ENCODE data around the gene FGD5. TPM values are rescaled to one million over a fixed set of nuclear protein-coding genes. Genes with fewer than 3 reads are reported as not detected.

Gene FGD5
- total RNA-seq, 1 experiment from 2014 or later = not detected

- peaks cover 59% of the 10 kb centered on the region for H3K27me3 ChIP-seq (replicated peaks; ENCODE audit: insufficient read depth, low read depth, low read length, poor library complexity)
- TF ChIP-seq EZH2 (IDR thresholded peaks at IDR 0.05; ENCODE audit: borderline replicate concordance, low read depth, low read length, poor library complexity, severe bottlenecking) = no peak
- no peak for TF ChIP-seq CTCF (conservative IDR thresholded peaks at IDR 0.05; ENCODE audit: low read depth, low read length)
- no peak overlapping the region for H3K27ac ChIP-seq (ENCODE audit: low read depth, low read length, poor library complexity, severe bottlenecking)
- H3K4me3 ChIP-seq (ENCODE audit: low read depth, low read length, poor library complexity, severe bottlenecking) = no peak overlapping the region
- H3K4me1 ChIP-seq (ENCODE audit: insufficient read depth, low read length, poor library complexity, severe bottlenecking) = no peaks in the 10 kb centered on the region
- intact Hi-C loops (cut with micrococcal nuclease; ENCODE audit: unreplicated experiment) = no loop called here
- ChIA-PET CTCF (no interaction called here), POLR2A (ENCODE audit: low non-redundant PET) (no interaction called here)
- no peaks in the 10 kb centered on the region for H3K9me3 ChIP-seq (ENCODE audit: low read depth, low read length, poor library complexity, severe bottlenecking)
- H3K36me3 ChIP-seq (ENCODE audit: insufficient read depth, low read length, poor library complexity, severe bottlenecking) = no peaks in the 10 kb centered on the region
- DNase-seq (ENCODE audit: low spot score) = no peak
- no TSS peak for BruUV-seq (replicated peaks)
Measured at GRCh38 chr3:14846226-14846880, 27.6 kb downstream of the FGD5 start.

GRCh38 chr3:14847613-14848541 lies 29.1 kb downstream of the FGD5 start:
- H3K36me3 ChIP-seq (ENCODE audit: insufficient read depth, low read length, poor library complexity, severe bottlenecking) = no peaks in the 10 kb centered on the region
- H3K4me3 ChIP-seq (ENCODE audit: low read depth, low read length, poor library complexity, severe bottlenecking) = no peak overlapping the region
- CTCF ChIA-PET = no interaction called here
- POLR2A ChIA-PET (ENCODE audit: low non-redundant PET) = no interaction called here
- no peak overlapping the region for H3K27ac ChIP-seq (ENCODE audit: low read depth, low read length, poor library complexity, severe bottlenecking)
- no peaks in the 10 kb centered on the region for H3K4me1 ChIP-seq (ENCODE audit: insufficient read depth, low read length, poor library complexity, severe bottlenecking)
- intact Hi-C loops (cut with micrococcal nuclease; ENCODE audit: unreplicated experiment) = no loop called here
- TF ChIP-seq CTCF (conservative IDR thresholded peaks at IDR 0.05; ENCODE audit: low read depth, low read length) = no peak
- TF ChIP-seq EZH2 (IDR thresholded peaks at IDR 0.05; ENCODE audit: borderline replicate concordance, low read depth, low read length, poor library complexity, severe bottlenecking) = no peak
- BruUV-seq (replicated peaks) = no TSS peak
- H3K27me3 ChIP-seq (replicated peaks; ENCODE audit: insufficient read depth, low read depth, low read length, poor library complexity) = peaks cover 67% of the 10 kb centered on the region
- no peak for DNase-seq (ENCODE audit: low spot score)
- H3K9me3 ChIP-seq (ENCODE audit: low read depth, low read length, poor library complexity, severe bottlenecking) = no peaks in the 10 kb centered on the region

GRCh38 chr3:14848906-14849305 lies 30.1 kb downstream of the FGD5 start:
- no peak overlapping the region for H3K4me3 ChIP-seq (ENCODE audit: low read depth, low read length, poor library complexity, severe bottlenecking)
- ChIA-PET POLR2A (ENCODE audit: low non-redundant PET) (no interaction called here), CTCF (no interaction called here)
- H3K27me3 ChIP-seq (replicated peaks; ENCODE audit: insufficient read depth, low read depth, low read length, poor library complexity) = peaks cover 67% of the 10 kb centered on the region
- no peak for DNase-seq (ENCODE audit: low spot score)
- H3K4me1 ChIP-seq (ENCODE audit: insufficient read depth, low read length, poor library complexity, severe bottlenecking) = no peaks in the 10 kb centered on the region
- no peaks in the 10 kb centered on the region for H3K36me3 ChIP-seq (ENCODE audit: insufficient read depth, low read length, poor library complexity, severe bottlenecking)
- no peaks in the 10 kb centered on the region for H3K9me3 ChIP-seq (ENCODE audit: low read depth, low read length, poor library complexity, severe bottlenecking)
- TF ChIP-seq EZH2 (IDR thresholded peaks at IDR 0.05; ENCODE audit: borderline replicate concordance, low read depth, low read length, poor library complexity, severe bottlenecking) = no peak
- no peak for TF ChIP-seq CTCF (conservative IDR thresholded peaks at IDR 0.05; ENCODE audit: low read depth, low read length)
- no peak overlapping the region for H3K27ac ChIP-seq (ENCODE audit: low read depth, low read length, poor library complexity, severe bottlenecking)
- BruUV-seq (replicated peaks) = no TSS peak
- intact Hi-C loops (cut with micrococcal nuclease; ENCODE audit: unreplicated experiment) = no loop called here

All from A673 (cell line).